HG03064 (cell line): ENCODE data around the gene ATP11B.
"Not testable (repeated sequence)": the region's sequence is repeated elsewhere in the genome, so short reads cannot be mapped to it uniquely, and the experiment has no call there.

Source experiments
- ATAC-seq: cut with Tn5 transposase; IDR thresholded peaks from one replicate; pipeline ENCODE4 v1.9.1; 2021; ENCODE audit warnings: low read depth; ENCODE audit not compliant: unreplicated experiment

ATP11B gene

DNA sequence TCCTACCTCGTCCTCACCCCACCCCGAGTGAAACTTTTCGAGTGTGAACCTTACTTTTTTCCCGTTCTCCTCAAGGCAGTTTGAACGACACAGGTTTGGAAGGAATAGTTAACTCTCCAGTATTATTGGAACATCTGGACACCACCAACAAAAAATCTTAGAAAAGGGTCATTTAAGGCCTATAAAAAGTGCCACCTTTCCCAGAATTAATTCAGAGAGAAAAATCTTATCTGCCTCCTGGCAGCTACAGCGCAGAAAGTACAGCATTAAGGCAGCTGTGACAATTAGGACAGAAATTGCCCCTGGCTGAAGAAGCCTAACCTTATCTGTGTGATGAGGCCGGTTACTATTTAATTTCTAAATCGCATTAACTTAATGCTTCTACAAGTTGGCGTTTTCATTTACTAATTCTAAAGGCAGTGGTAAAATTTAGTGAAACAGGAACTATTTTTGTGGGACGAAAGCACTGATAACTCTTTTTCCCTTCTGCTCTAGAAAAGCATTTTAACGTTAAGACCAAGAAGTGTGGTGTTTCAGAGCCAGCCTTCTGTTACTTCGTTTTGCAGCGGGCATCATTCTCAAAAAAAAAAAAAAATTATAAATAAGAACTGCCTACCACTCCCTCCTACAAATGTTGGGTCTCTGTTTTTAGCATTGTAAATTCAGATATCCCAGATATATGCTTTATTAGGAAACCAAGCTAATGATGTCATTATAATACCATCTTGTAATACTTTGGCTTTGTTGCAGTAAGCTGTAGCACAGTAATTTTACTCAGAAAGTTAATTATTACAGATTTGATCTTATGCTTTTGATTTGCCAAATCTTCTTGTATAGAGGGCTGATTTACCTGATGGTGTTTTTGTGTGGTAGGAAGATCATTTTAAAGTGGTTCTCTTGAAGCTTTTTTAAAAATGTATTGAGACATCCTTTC lies 1.4 kb downstream of the ATP11B start:
- ATAC-seq = no peak

DNA sequence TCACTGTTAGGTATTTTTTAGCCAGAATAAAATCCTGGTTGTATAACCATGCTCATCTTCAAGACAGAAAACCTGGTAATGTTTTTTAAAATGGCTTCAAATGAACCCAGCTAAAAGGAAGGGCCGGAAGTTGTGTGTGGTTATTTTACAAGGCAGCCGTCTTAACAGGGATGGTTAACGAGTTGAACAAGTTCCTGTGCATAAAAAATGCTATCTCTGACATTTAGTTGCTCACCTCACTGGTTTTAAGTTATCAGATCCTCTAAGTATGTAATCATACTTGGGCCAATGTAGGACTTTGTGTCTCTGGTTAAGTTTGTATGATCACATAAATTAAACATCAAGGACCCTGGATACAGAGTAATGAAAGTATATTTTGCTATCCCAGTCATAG lies 2.1 kb downstream of the ATP11B start:
- peak; percentile 28 for ATAC-seq

DNA sequence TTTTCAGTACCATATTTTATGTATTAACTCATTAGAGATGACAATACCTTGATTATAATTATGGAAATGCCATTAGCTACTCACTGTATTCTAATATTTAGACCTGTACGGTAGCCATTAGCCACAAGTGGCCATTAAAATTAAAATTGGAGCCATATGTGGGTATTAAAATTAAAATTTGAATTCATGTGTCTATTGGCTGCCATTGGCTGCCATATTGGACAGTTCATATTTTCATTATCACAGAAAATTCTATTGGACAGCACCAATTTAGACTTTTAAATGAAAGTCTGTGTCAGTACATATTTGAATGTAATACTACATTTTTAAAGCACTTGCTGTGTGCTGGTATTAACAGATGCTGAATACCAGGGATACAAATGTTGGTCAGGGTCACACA lies 3.0 kb downstream of the ATP11B start:
- ATAC-seq = no peak

DNA sequence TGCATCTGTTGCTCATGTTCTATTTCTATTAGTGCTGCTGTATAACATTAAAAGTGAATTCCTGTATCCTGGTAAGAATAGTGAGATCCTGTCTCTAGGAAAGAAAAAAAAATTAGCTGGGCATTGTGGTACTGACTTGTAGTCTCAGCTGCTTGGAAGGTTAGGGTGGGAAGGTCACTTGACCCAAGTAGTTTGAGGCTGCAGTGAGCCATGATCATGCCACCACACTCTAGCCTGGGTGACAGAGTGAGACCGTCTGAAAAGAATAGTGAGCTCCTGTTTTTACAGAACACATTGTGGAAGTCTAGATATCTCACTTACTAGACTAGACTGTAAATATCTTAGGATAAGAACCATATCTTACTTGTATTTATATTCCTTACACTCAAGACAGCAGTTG lies 4.6 kb downstream of the ATP11B start:
- ATAC-seq = no peak

DNA sequence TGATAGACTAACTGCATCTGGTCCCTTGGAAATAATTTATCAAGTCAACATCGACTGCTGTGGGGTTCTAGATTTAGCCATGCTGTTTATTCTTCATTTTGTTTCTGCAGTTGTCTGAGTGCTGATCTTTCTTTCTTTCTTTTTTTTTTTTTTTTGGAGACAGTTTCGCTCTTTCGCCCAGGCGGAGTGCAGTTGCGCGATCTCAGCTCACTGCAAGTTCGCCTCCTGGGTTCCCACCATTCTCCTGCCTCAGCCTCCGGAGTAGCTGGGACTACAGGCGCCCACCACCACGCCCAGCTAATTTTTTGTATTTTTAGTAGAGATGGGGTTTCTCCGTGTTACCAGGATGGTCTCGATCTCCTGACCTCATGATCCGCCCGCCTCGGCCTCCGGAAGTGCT lies 5.8 kb downstream of the ATP11B start:
- not testable (repeated sequence) for ATAC-seq

DNA sequence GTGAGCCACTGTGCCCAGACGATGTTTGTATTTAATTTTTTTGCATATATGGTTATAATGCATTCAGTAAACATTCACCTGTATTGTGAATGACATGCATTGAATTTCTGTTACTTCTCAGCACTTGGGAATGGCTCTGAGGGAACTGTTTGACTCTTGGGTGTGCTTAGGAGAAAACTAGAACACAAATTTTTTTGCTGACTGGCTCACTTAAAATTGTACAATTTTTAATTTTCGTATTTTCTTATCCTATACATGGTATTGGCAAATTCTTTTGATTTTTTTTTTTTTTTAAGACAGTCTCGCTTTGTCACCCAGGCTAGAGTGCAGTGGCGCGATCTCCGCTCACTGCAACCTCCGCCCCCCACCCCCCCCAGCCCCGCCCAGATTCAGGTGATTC lies 7.2 kb downstream of the ATP11B start:
- no peak for ATAC-seq

DNA sequence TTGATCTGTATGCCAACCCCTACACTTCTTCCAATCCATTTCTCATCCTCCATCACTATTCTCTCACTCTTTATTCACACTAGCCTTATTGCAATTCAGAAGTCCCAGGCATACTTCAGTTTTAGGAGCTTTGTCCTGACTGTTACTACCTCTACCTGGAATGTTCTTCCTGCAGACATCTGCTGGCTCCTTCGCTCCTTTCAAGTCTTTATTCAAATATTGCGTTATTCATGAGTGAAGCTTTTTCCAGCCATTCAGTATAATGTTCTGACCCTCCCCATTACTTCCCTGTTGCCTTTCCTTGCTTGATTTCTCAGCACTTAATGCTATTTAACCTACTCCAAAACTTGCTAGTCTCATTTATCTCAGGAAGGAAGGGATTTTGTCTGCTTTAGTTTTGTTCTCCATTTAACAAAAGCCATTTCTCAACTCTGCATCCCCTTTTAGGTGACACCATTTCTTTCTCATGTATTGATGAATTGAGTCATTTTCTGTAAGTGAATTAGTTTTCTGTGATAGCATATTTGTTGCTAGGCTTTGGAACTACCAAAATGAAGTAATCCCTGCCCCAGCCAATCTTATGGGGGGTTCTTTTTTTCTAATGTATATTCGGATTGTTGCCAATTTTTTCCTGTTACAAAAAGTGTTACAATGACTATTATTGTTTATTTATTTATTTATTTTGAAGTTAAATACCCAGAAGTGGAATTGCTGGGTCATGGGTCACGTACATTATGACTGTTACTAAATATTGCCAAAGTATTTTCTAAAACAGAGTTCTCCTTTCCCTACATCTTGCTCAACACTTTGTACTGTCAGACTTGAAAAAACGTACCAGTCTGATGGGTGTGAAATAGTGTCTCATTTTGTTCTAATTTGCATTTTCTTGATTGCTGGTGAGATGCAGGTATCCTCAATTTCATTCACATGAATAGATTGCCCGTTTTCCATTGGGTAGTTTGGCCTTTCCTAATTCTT lies 9.4 kb downstream of the ATP11B start:
- ATAC-seq = no peak

DNA sequence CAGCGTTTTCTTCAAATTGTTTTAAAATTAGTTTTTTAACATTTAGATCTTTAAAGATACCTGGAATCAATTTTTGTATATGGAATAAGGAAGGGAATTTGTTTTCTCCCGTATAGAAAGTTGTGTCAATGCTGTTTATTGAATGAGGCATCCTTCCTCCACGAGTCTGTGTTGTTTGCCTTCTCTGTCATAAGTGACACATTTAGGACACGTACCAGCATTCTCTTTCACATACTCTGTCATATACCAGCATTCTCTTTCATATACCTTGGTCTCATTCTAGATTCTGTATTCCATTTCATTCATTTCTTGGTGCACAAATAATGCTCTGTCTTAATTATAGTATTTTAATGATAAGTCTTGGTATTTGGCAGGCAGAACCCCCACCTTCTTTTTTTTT lies 10.3 kb downstream of the ATP11B start:
- no peak for ATAC-seq

DNA sequence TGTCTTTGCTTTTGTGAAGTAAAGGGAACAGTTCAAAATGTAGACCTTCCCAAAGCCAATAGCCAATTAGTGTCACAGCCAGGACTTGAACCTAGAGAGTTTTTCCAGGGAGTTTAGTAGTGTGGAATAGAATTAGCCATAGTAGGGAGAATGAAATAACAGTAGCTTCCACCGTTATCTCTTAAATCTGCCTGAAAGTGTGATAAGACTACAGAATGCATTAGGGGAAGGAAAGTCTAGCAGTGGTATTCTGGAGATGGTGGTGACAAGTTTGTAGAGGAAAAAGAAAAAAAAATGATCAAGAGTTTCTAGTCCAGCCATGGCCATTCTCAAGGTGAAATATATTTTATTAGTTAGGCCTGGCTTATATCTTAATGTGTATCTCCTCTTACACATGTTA lies 13.8 kb downstream of the ATP11B start:
- no peak for ATAC-seq

DNA sequence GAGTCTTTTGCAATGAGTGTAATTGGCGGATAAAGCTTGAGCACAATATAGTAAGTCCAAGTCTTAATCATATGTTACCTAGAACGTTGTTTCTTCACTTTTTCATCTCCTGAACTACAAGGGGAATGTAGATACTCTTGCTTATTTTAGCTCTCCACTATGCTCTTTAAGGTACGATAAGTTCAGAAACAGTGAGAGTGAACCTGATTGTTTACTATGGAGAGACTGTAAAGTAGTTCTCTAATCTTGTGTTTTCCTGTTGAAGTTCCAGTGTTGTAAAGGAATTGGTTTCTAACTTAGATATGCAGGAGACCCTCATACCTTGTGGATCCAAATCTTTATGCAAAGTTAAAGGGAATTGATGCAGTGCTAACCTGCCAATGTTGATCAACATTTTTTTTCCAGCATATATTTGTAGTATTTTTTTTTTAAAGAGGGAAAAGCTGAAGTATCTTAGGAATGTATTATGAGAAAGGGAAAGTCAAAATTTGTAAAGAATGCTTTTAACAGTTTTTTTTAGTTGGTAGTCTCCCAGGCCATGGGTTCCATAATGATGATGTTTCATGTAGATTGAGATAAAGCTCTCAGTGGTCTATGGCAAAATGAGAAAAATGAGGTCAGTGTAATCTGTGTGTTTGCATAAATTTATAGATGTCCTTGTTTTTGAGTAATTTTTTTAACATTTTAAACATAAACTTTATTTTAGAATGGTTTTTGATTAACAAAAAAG lies 14.9 kb downstream of the ATP11B start:
- ATAC-seq = no peak

DNA sequence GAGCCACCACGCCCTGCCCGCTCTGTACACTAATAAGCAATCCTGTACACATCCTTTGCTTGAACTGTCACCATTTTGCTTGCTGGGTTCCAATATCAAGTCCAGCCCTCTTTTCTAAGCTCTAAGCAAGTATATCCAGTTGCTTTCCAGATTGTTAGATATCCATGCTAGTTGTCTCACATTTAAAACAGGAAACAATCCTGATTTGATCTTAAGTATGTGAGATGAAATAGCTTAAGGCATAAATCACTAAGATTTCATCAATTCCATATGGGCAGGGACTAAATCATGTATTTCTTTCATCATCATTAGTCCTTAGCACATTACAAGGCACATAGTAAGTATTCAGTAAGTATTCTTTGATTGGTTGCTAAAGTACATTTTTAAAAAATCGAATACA lies 16.2 kb downstream of the ATP11B start:
- ATAC-seq = no peak

DNA sequence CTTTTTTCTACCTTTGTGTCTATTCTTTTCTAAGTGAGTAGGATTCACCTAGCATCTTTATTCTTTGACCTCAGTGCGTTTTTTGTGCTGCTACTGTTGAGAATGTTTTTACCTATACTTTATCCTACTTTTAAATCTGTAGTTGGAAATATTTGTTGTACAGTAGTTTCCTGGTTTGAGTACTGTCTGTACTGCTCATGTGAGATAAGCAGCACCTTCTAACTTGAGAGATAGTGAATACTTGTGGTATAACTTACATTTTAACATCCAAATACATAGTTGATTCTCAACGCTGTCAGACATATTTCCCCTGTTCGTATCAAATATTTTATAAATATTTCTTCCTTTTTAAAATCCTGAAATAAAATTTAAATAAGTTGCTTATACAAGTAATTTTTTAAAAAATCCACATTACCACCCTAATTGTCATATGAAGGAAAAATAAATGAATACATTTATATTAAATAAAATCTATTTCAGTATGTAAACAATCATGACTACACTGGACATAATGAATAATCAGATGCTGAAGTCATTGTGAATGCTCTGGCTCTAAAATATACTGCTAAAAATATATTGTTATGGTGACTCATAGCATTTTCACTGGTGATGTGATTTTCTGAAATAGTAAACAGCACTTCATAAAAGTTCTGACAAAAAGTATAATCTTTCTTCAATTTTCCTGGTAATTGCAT lies 17.4 kb downstream of the ATP11B start:
- ATAC-seq = no peak

DNA sequence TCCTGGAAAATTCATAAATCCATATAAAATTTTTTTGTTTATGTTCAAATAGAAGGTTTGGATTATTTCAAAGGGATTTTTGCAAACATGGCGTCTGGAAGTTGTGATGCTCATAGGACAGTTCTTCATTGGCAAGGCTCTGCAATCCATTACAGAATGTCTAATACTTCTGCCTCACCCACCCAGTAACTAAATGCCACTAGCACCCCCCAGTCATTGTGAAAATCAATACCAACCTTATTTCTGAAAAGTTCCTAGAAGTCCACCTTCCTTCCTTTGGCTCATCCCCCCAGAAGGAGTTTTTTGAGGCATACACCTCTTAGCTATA lies 17.9 kb downstream of the ATP11B start:
- no peak for ATAC-seq

DNA sequence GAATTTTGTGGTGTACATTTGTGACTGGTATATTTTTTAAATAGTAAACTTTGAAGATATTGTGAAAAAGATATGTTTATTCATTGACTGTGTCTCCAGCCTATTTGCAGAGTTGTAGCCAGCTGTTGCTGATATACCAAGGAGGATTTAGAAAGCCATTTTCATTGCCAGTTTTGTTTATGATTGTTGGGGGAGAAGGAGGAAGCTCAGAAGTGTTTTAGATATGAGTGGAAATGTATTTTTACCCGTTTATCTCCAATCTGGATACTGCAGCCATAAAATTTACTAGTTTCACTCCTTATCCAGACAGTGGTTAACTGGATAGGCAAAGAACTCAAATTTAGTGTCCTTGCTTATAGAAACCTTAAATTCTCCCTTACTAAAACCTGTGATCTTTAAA lies 18.8 kb downstream of the ATP11B start:
- ATAC-seq = no peak

DNA sequence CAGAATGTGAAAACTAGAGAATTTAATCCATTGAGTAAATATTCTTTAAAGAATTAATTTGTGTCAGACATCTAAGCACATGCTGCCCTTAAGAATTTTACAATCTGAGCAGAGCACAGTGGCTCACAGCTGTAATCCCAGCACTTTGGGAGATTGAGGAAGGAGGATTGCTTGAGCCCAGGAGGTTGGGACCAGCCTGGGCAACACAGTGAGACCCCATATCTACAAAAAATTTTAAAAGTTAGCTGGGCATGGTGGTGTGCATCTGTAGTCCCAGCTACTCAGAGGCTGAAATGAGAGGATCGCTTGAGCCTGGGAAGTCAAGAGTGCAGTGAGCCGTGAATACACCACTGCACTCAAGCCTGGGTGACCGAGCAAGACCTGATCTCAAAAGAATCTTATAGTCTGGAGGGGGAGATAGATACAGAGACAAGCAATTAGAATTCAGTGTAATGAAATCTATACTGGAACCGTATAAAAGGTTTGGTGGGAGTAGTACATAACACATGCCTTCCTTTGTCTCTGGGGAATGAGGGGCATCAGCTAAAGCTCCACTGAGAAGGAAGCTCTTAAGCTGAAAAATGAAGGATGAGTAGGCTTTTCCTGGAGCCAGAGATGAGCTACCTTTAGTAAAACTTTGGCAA lies 21.2 kb downstream of the ATP11B start:
- ATAC-seq = no peak

DNA sequence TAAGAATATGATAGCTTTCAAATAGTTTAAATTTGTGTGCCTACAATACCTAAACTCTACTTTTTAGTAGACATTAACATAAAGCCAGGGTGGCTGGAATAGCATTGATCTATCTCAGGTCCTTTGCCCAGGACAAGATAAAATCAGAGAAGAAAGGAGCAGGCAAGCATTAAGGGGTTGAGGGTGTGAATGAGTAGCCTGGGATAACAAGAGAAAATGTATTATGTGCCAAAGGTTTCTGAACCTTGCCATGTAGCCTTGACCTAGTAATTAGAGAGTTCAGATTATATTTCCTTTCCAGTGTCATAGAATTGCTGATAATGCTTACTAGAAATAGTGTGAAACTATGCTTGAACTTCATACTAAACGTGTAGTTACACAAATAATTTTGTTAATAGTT lies 22.9 kb downstream of the ATP11B start:
- no peak for ATAC-seq

DNA sequence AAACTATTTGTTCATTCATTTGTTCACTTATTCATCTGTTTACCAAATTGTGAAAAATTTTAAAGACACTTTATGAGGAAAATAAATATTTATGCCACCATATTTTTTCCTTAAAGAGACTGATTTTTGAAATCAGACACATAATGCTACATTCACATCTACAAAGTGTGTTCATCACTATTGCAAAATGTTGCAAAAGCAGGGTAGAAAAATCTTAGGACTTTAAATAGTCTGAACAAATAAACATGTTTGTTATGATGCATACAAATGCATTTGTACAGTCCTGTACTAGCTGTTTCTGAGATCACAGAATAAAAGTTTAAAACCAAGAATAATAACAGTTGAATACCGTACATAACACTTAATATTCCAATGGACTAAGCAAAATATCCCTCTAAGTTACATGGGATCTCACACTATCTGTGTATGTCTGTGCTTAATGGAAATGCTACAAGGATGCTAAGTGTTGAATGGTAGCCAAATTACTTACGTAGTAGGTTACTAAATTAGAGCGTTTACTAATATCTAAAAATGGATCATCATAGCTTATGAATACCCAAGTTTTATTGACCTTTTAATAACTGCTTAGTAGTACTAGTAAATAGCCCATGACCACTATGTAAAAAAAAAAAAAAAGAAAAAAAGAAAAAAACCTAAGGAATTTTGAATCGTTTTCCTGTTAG lies 25.1 kb downstream of the ATP11B start:
- no peak for ATAC-seq

DNA sequence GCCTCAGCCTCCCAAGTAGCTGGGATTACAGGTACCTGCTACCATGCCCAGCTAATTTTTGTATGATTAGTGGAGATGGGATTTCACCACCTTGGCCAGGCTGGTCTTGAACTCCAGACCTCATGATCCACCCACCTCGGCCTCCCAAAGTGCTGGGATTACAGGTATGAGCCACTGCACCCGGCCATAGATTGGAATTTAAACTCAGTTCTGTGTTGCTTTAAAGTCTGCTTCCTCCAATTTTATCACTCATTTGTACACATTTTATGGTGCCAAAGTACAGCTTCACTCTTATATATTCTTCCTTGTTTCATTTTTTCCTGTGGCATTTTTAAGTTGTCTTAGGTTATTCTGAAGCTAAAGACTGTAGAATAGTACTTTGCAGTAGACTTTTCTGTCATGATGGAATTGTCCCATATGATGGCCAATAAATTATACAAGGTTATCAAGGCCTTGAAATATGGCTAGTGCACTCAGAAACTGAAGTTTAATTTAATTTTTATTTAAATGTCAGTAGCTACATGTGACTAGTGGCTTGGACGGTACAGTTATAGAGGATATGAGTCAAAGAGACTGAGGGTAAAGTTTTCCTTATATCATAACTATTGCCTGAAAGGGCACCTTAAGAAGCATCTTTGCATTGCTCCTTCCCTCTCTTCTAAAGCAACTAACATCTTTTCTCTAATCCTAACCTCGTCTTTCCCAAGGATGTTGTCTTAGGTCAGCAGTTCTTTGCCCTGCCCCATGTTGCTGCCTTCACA lies 28.1 kb downstream of the ATP11B start:
- no peak for ATAC-seq

DNA sequence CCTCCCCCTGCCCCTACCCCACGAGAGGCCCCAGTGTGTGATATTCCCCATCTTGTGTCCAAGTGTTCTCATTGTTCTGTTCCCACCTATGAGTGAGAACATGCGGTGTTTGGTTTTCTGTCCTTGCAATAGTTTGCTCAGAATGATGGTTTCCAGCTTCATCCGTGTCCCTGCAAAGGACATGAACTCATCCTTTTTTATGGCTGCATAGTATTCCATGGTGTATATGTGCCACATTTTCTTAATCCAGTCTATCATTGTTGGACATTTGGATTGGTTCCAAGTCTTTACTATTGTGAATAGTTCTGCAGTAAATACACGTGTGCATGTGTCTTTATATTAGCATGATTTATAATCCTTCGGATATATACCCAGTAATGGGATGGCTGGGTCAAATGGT lies 29.0 kb downstream of the ATP11B start:
- not testable (repeated sequence) for ATAC-seq
